Measurements from ENCODE around the gene DEPDC5.

- no peak for TF ChIP-seq CTCF (IDR thresholded peaks at IDR 0.05)
- no peak for TF ChIP-seq POLR2A (IDR thresholded peaks at IDR 0.05)
Observed at GRCh38 chr22:31881865-31882264, 128.0 kb downstream of the DEPDC5 start.
